Measurements from ENCODE around the gene RHBDD2. TPM values are rescaled to one million over a fixed set of nuclear protein-coding genes. Genes with fewer than 3 reads are reported as not detected.
"Not testable (repeated sequence)": the region's sequence is repeated elsewhere in the genome, so short reads cannot be mapped to it uniquely, and the experiment has no call there.

Gene RHBDD2
- total and polyA plus RNA-seq, 4 donors, result 13.6 to 65.0 (median 37.3) TPM

GRCh38 chr7:75830978-75831377, 47.9 kb upstream of the RHBDD2 start (continued):
- TF ChIP-seq FOXA1 (IDR thresholded peaks at IDR 0.05), result no peak
- no peak for TF ChIP-seq RAD21 (IDR thresholded peaks at IDR 0.05)

GRCh38 chr7:75833662-75834061, 45.2 kb upstream of the RHBDD2 start:
- not testable (repeated sequence) for H3K27ac ChIP-seq (ENCODE audit: low read depth in 1 of 2, low read length in 2 of 2); DNase-seq (ENCODE audit: low spot score); H3K9ac ChIP-seq (ENCODE audit: low read depth in 1 of 2, low read length in 2 of 2); H3K4me1 ChIP-seq (ENCODE audit: control insufficient read depth in 4 of 4, insufficient read depth in 4 of 4, low read length in 3 of 4); H3K27me3 ChIP-seq (ENCODE audit: control insufficient read depth in 4 of 4, insufficient read depth in 4 of 4, low read length in 3 of 4); H3K9me3 ChIP-seq (ENCODE audit: control insufficient read depth in 4 of 4, low read length in 3 of 4); H3K4me3 ChIP-seq (ENCODE audit: low read depth in 1 of 3, low read length in 3 of 3); H3K36me3 ChIP-seq (ENCODE audit: control insufficient read depth in 4 of 4, insufficient read depth in 3 of 4, low read depth in 1 of 4, low read length in 3 of 4)
- 72% methylated on average over 6 of the region's 6 CpGs for WGBS

- Histone ChIP-seq H3K9me3 (ENCODE audit: control insufficient read depth in 4 of 4, low read length in 3 of 4) (no peaks in the 10 kb centered on the region), H3K4me3 (ENCODE audit: low read depth in 1 of 3, low read length in 3 of 3) (no peak overlapping the region), H3K4me1 (ENCODE audit: control insufficient read depth in 4 of 4, insufficient read depth in 4 of 4, low read length in 3 of 4) (no peaks in the 10 kb centered on the region), H3K27ac (ENCODE audit: low read depth in 1 of 2, low read length in 2 of 2) (no peak overlapping the region), H3K27me3 (ENCODE audit: control insufficient read depth in 4 of 4, insufficient read depth in 4 of 4, low read length in 3 of 4) (no peaks in the 10 kb centered on the region), H3K9ac (ENCODE audit: low read depth in 1 of 2, low read length in 2 of 2) (no peak overlapping the region), H3K36me3 (ENCODE audit: control insufficient read depth in 4 of 4, insufficient read depth in 3 of 4, low read depth in 1 of 4, low read length in 3 of 4) (no peaks in the 10 kb centered on the region)
- TF ChIP-seq FOXA1 (IDR thresholded peaks at IDR 0.05) (no peak), RXRA (IDR thresholded peaks at IDR 0.05) (no peak), REST (IDR thresholded peaks at IDR 0.05) (no peak), EGR1 (IDR thresholded peaks at IDR 0.05; ENCODE audit: low read depth in 2 of 2) (no peak), CTCF (IDR thresholded peaks at IDR 0.05; ENCODE audit: low read depth, low read length, missing input control) (no peak), FOXA2 (IDR thresholded peaks at IDR 0.05) (no peak), YY1 (IDR thresholded peaks at IDR 0.05) (no peak), RAD21 (IDR thresholded peaks at IDR 0.05) (no peak), SP1 (IDR thresholded peaks at IDR 0.05) (no peak), NR2F2 (IDR thresholded peaks at IDR 0.05) (no peak), GABPA (IDR thresholded peaks at IDR 0.05 in 1 of 2, conservative IDR thresholded peaks at IDR 0.05 in 1 of 2) (no peak), JUND (IDR thresholded peaks at IDR 0.05) (no peak), HNF4A (conservative IDR thresholded peaks at IDR 0.05) (no peak), TAF1 (conservative IDR thresholded peaks at IDR 0.05) (no peak), ZBTB33 (IDR thresholded peaks at IDR 0.05) (no peak), HNF4G (IDR thresholded peaks at IDR 0.05) (no peak), MAX (IDR thresholded peaks at IDR 0.05) (no peak), ATF3 (IDR thresholded peaks at IDR 0.05) (no peak)
- 90% methylated on average over 29 of the region's 29 CpGs for WGBS
- DNase-seq (ENCODE audit: low spot score), result no peak
Observed at GRCh38 chr7:75835688-75836285, 43.0 kb upstream of the RHBDD2 start.

Measured in liver (tissue), 9 donors.